GM21576 (cell line): ENCODE data around the gene DIO3.
"Not testable (repeated sequence)": the region's sequence is repeated elsewhere in the genome, so short reads cannot be mapped to it uniquely, and the experiment has no call there.

Source experiments
- ATAC-seq: cut with Tn5 transposase; IDR thresholded peaks from one replicate; pipeline ENCODE4 v1.9.1; 2021; ENCODE audit warnings: mild to moderate bottlenecking, moderate library complexity; ENCODE audit not compliant: unreplicated experiment

DIO3 gene

DNA sequence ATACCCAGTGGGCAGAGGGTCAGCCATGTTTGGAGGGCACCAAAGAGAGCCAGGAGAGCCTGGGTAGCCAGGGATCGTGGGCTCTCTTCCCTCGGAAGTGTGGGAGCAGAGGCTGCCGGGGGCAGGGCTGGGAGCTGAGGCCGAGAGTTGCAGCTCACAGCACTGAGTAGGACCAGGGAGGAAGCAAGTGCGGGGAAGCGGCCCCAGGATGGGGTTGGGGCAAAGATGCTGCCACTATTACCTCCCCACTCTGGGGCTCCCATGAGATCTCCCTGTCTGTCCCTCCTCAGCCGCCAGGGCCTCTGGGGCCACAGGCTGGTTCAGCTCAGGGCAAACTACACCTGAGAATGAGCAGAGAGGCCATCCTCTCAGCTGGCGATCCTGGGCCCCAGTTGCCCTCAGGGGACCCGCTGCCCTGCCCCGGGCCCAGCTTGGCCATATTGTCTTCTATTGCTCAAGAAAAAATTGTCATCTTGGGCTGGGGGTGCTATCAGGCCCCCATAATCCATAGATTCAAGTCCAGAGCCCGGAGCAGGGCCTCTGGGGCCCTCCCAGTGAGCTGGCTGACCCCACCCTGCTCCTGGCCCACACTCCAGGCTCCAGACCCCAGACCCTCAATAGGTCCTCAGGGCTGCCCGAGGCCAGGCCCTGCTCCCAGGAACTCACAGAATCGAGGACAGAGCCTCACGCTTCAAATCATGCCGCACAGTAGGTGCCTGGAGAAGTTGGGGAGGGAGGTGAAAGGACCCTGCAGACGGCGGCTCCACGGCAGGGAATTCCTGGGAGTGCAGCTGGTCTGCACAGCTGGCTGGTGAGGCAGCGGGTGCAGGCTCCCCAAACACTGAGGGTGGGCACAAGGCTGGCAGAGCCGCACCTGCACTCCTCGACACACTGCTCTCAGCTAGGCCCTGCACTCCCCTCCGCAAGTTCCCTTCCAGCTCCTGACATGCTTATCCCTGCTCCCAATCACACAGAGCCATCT, 20.5 kb upstream of the DIO3 start:
- ATAC-seq: no peak

DNA sequence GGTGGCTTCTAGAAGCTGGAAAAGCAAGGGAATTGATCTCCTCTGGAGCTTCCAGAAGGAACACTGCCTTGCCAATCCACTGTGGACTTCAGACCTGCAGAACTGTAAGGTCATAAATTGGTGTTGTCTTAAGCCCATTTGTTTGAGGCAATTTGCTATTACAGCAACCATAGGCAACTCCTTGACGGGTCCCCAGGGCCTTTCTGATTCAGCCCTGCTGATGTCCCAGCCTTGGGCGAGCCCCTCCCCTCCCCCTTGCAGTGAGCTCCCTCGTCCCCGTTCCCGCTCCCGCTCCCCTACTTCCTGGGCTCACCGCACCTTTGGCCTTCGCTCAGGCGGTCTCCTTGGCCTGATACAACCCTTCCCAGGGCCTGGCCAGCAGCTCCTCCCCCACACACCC, 18.9 kb upstream of the DIO3 start:
- ATAC-seq: no peak

DNA sequence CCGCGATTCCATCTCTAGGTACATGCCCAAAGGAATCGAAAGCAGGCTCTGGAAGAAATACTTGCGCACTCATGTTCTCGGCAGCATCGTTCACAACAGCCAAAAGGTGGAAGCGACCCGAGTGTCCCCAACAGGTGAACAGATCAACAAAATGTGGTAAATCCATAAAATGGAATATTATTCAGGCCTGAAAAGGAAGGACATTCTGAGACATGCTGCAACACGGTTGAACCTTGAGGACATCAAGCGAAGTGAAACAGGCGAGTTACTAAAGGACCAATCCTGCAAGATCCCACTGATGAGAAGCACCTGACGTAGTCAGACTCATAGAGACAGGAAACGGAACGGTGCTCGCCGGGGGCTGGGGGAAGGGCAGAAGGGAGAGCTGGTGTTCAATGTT, 17.5 kb upstream of the DIO3 start:
- ATAC-seq: no peak

DNA sequence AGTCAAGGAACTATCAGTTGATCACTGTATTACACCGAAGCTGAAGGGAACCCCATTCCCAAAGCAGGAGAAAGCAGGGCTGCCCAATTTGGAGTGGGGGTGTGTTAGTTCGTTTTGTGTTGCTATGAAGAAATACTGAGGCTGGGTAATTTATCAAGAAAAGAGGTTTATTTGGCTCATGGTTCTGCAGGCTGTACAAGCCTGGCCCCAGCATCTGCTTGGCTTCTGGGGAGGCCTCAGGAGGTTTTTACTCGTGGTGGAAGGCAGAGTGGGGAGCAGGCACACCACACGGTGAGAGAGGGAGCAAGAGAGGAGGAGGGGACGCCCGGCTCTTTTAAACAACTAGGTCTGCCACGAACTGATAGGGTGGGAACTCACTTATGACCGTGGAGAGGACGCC, 16.7 kb upstream of the DIO3 start:
- no peak for ATAC-seq

DNA sequence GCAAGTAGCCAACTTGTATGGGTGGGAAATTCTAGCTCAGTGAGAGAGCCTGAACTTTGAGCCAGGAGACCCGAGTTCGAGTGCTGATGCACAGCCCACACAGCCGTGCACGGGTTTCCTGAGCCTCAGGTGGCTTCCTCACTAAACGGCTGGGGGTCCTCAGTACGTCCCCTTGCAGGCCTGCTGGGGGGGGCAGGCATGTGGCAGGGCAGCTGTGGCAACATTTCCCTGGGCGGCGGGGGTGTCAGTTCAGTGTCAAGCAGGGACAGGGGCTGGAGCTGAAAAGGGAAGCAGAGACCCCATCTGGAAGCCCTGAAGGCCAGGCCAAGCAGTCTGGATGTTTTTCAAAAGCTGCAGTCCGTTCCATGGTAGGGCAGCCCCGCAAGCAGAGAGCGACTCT, 14.6 kb upstream of the DIO3 start:
- no peak for ATAC-seq

DNA sequence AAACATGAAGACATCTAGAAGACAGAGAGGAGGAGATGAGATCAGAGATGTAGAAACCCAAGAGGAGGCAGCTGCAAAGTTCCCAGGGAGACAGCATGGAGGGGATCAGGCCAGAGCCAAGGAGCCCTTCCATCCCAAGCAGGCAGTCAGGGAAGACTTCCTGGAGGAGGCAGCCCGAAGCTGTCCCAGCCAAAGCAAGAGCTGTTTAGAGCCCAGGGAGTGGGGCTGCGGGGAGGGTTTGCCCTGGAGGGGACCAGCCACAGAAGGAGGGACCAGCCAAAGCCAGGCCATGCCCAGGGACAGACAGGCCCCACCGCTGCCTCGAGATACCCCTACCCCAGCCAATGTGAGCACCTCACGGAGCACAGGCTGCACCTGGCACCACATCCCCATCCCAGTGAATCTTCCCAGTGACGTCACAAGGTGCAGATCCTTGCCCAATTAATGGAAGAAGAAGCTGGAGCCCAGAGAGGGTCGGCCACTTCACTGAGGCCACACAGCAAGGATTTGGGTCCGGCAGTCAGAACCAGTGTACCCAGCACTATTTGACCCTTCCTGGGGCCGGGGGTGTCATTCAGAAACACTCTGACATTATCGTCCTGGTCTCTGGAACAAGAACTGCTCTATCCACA, 14.1 kb upstream of the DIO3 start:
- ATAC-seq: no peak

DNA sequence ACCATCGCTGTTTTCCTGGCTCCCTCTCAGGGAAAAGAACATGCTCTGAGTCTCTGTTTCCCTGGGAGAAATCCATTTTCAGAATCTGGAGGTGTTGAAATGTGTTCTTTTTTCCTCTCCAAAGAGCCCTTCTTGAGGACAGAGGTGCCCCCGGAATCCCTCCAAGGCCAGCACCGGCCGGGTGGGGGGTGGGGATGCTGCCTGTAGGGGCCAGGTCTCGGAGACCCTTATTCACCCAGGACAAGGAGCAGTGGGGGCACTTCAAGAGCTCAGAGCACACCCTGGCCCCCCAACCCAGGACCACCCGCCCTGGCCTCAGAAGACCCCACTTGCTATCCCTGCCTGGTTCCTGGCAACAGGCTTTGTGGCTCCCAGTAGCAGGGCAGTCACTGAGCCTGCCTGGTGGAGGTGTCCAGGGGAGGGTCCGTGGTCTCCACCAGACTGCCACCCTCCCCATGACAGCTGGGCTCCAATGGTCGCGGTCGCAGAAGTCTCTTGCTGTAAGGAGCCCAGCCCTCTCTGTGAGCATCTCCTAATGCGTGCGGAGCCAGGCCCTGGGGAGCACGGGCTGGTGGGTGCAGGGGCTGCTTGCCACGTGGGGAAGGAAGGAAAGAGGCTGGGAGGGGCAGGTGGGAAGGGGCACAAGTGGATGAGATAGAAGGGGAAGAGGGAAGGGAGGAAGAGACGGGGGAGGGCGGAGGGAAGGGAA, 13.2 kb upstream of the DIO3 start:
- ATAC-seq: no peak

DNA sequence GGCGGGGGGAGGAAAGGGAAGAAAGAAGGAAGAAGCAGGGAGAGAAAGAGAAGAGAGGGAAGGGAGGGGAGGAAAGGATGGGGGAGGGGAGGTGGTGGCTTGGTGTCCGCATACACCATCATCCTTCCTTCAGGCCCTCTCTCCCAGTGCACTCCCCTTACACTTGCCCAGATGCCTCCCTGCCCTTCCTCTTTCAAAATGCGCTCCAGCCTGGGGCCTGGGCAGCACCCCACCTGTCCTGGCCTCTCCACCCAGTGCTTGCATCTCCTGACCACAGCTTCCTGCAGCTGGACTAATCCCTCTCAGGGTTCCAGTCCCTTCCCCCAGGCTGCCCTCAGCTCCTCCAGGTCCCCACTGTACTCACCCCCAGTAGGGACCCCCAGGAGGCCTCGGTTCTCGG, 12.6 kb upstream of the DIO3 start:
- ATAC-seq: no peak

DNA sequence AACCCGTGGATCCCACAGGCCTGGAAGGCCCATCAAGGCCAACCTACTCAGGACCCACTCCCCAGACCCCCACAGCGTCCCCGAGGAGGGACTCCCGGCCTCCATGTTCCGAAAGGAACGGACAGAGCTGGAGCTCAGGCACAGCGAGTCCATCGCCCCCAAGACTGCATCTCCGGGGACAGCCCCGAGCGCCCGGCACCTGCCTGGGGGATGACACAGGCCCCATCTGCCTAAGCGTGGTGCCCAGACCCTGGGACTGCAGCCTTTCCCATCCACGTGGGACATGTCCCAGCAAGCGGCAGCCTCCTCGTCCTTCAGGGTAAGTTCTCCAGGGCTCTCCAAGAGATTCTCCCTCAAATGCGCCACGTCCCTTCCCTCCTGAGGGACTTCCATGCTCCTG, 12.1 kb upstream of the DIO3 start:
- ATAC-seq: no peak

DNA sequence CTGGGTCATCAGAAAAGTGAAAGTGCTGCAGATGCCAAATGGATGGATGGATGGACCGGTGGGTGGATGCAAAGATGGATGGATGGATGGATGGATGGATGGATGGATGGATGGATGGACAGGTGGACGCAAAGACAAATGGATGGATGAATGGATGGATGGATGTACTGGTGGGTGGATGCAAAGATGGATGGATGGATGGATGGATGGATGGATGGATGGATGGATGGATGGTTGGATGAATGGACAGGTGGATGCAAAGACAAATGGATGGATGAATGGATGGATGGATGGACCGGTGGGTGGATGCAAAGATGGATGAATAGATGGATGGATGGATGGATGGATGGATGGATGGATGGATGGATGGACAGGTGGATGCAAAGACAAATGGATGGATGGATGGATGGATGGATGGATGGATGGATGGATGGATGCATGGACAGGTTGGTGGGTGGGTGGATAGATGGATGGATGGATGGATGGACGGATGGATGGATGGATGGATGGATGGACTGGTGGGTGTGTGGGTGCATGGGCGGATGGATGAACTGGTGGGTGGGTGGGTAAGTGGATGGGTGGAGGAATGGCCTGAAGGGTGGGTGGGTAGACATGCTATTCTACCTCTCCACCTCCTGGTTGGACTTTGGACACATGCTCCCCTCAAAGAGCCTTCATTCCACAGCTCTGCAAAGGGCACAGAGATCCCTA, 10.9 kb upstream of the DIO3 start:
- ATAC-seq: not testable (repeated sequence)

DNA sequence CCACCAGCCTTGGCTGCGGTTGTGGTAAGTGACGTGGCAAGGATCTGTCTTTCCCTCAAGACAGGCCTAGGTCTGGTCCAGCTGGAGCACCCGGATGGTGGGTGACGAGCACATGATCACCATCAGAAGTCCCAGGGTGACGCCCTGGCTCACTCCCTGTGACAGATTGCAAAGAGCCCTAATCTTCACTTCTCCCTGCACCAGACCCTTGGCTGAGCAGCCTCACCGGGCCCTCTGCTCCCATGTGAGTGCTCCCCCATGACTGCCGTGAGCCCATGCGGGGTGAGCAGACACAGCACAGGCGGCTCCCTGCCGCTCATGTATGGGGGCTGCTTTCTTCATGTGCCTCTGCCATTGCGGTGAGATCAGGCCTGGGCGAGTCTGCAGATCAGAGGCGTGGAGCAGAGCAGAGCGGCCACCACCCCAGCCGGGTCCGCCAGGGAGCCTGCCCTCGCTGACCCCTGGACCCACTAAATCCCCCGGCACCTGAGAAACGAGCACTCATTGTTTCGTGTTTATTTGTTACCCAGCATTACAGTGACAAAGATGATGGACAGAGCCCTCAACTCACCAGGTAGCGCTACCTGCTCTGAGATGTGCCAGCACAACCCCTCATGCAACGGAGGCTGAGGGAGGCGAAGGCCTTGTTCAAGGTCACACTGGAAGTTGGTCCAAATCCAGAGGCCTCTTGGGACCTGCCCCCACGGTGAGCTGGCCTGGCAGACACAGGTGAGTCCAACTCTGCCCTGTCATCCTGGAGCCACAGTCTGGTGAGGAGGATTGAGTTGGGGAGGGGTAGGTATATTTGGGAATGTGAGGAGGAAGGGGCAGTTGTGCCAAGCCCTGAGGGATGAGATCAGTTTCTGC, 9.3 kb upstream of the DIO3 start:
- ATAC-seq: no peak

DNA sequence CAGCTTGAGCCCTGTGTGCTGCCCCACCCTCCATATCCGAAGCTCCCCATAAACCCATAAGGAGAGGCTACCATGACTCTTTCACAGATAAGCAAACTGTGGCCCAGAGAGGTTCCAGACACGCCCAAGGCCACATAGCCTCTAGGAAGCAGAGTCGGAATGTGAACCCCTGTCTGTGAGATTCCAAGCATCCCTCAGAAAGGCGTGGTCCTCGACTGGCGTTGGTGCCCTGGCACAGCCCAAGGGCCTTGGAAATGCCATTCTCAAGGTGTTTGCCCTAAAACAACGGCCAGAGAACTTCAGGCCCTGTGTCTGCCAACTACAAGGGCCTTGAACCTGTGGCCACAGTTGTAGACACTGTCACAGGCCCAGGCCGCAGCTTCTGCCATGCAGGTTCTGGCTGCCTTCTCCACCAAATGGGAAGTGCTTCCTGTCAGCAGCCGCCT, 8.5 kb upstream of the DIO3 start:
- no peak for ATAC-seq

DNA sequence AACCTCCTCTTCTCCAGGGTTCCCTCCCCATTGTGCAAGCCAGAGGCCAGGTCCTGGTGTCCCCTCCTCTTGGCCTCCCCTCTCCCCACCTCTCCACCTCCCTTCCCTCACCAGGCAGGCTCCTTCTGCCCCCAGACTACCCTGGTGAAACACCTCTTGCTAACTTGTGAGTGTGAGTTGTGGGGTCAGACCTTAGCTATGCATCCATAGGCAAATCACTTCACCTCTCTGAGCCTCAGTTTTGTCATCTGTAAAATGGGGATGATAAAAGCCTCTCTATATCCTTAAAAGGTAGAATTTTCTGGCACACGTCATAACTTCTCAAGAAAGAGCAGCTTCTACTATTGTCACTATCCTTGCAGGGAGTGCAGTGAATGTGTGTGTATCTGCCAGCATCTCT, 7.9 kb upstream of the DIO3 start:
- ATAC-seq: no peak

DNA sequence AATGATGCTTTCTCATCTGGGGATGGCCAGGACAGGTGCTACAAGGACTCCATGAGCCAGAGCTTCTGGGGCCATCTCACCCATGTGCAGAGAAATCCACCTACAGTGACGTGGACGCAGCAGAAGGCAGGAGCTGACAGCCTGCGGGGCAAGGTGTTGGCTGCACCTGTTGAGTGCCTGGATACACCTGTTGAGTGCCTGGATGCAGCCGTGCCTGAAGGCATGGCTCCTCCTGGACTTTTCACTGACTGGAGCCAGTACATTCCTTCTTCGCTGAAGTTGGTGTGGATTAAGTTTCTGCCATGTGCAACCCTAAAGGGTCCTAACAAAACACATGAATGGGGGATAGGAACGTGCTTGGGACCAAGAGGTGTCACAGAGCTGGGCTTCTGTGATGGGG, 7.4 kb upstream of the DIO3 start:
- no peak for ATAC-seq

DNA sequence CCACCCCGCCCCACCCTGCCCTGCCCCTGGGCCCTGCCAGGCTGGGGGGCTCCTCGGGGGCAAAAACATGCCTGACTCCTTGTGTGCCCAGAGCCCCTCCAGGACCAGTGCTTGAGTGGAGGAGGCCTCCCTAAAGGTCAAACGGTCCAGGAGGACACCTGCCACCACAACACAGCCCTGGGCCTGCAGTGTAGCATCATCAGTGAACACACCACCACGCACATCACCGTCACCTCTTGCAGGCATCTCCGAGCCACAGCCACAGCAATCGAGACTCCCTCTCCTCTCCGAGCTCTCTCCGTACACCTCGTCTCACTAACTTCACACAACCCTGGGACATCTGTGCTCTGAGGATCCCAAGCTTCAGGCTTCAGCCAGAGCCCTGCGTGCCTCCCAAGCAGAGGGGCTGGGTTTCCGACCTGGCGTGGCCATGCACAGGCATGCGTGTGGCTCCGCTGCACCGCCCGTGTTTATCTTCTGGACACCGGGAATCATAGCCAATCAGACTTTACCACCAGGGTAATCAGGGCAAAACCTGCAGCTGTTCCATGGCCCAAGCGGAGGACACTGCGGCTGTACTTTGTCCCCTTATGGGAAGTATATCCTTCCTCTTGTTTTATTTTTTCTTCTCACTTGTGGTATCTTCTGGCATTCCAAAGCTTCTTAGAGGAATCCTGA, 6.2 kb upstream of the DIO3 start:
- no peak for ATAC-seq

DNA sequence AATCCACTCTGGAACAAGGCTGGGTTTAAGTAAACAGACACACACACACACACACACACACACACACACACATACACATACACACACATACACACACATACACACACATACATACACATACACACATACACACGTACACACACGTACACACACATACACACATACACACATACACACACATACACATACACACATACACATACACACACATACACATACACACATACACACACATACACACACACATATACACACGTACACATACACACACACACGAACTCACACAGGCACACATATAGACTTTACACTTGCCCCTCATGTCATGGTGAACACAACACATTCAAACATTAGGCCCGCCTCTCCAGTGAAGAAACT, 5.6 kb upstream of the DIO3 start:
- not testable (repeated sequence) for ATAC-seq

DNA sequence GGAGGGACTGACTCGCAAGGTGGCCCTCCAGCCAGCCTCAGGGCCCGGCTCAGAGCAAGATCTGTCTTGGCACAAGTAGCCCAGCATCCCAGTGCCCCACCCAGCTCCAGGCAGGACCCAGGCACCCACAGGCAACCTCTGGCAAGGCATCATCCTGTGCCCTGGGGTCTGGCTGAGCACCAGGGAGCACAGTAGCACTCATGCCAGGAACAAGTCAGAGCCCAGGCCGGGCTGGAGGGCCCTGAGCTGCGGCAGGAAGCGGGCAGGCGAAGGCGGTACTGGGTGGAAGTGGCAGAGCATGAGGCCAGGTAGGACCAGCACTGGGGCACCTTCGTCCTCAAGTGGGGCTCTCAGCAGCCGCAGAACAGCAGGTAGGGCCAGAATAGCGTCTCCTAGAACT, 5.2 kb upstream of the DIO3 start:
- ATAC-seq: no peak

DNA sequence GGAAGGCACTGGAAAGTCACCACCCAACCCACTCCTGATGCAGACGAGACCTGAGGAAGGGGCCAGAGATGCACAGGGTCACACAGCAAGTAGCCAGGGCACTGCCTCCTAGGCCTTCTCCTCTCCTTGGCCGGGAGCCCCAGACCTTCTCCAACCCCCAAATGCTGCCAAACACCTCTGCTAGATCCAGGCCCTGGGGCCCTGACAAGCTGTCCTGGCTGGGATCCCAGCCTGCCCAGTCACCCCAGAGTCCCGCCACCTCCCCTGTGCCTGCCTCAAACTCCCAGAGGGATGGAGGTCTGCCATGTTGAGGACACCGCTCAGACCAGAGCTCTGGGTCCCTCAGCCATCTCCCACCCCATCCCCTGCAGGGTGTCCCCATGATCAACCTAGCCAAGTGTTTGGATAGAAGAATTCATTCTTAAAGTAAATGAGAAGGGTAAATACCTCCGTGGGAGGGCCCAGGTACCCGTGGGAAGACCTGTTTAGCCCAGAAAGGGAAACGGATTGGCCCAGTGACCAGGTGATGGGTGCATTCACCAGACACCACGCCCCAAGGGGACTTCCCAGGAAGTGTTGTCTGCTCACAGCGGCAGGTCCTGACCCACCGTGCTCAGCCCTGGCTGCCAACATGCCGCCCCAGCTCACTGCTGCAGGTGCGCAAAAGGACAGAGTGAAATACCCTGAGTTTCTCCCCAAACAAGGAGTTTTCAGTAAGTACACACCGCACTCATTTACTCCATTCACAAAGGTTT, 4.6 kb upstream of the DIO3 start:
- ATAC-seq: no peak

DNA sequence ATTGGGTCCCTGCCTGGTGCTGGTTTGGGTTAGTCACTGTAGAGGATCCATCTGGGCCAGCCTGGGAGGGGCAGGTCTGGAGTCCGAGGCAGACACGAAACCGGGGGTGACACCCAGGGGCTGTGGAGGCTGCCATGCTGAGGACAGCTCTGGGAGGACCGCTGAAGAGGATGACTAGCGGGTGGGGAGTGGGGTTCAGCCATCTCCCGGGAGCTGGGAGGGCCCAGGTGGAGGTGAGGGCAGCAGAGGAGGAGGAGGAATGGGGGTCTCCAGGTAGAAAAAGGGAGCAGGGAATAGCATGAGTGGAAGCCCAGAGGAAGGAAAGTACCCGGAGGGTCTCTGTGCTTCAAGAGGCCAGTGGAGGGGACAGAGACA, 4.0 kb upstream of the DIO3 start:
- no peak for ATAC-seq
